GM10847 (cell line): ENCODE measurements around the gene ALCAM.

Experiments used
- POLR2A ChIP-seq: IDR thresholded peaks from 2 replicates; pipeline ENCODE4 v1.6.1; 2011; ENCODE audit not compliant: insufficient read length; ENCODE audit errors: extremely low read depth

Gene ALCAM

GRCh38 chr3:105367406-105368213 is 901 bp downstream of the ALCAM start:
- peak; percentile 40 for TF ChIP-seq POLR2A

DNA sequence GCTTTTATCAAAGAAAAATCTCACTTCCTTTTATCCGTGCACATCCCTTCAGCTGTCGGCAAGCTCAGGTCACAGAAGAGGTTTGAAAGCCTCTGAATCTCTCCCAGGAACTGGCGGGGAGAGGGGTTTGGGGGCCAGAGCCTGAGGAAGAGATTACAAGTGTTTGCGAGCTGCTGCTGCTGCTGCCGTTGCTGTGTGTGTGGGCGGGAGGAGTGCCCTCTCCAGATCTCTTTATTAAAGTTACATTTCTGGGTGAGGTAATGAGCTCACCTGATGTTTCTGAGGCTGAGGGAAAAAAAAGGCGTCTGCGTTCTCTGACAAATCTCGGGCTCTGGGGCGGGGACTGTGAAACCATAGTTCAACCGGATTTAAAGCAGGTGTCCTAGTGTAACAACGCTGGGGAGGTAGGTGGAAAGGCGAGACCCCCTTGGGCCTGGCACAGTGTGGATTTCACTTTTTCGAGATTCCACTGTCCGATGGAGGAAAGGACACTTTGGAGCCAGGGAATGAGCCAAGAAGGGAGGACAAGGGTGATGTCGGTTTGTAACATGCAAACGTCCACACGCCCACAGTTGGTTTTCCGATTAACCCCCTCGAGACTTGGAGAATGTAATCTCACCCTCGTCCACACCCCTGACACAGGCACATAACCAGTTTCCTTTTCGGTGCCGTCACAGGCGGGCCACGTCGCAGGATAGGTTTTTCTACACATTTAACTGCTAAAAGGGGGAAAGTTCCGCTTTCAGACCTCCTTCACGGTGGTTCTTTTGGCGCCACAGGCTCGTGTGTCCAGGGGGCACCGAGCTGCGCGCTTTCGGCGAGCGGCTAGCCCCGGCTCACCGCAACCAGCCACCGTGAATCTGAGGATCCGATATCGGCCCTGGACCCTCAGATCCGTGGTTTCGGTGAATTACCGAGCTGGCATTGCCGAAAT is 2.1 kb downstream of the ALCAM start:
- peak; percentile 42 for TF ChIP-seq POLR2A

- no peak for TF ChIP-seq POLR2A
These were observed 3.0 kb downstream of the ALCAM start for GRCh38 chr3:105369500-105370371.

DNA sequence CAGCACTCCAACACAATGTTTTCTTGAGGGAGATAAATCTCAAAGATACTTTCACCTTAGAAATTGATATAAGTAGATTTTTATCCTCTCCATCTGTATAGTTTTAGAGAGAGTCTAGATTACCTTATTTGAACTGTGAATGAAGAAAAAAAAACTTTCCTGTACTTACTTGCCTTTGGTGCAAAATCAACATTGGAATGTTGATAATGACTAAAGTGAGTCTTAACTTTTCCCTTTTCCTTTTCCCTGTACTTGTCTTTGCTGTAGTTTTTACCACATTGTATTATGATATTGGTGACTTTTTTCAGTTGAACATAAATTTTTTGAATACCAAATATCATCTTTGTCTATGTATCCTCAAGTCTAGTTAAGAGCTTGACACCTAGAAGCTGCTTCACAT is 6.7 kb downstream of the ALCAM start:
- TF ChIP-seq POLR2A: no peak

DNA sequence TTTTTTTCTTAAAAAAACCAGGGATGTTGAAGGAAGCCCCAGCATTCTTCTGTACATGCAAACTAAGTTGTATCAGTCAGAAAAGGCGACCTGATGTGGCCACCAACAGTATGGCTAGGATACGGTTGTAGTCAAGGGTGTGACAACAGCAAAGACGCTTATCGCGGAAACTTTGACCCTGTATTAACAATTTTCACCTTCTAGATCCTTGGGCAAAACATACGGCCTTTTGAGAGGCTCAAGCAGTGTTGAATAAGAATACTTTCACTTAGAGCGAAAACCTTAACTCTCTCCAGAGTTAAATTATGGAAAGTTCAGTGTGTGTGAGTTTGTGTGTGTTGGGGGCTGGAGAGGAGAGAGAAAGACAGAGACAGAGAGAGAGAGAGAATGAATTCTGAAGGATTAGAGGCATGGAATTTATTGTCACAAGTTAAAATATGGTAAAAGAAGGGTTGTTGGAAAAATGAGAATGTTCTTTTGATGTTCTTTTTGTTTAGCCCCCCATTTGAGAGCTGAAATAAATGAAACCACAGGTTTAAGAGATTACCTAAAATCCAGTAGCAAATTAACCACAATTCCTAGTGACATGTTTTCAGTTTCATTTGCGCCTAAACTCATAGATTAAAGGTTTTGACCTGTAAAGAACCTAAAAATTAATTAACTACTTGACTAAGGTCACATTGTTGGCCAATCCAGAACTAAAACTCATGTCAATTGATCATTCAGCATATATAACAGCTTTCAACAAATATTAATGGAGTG is 9.2 kb downstream of the ALCAM start:
- TF ChIP-seq POLR2A: no peak

DNA sequence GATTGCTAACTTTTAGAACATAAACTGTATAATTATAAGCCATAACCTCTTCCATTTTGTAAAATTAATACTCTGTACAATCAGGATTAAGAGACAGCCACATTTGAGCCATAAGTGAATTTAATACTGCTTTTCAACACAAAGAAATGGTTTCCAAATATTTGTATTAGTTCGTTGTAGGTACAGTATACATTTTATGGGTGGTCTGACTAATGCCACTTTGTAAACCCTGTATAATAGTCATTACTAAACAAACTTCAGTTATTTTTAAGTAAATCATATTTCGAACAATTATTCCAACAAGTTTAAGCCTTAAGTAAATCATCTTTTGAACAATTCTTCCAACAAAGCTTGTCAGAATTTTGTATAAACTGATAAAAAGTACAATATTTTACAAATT is 11.0 kb downstream of the ALCAM start:
- no peak for TF ChIP-seq POLR2A

DNA sequence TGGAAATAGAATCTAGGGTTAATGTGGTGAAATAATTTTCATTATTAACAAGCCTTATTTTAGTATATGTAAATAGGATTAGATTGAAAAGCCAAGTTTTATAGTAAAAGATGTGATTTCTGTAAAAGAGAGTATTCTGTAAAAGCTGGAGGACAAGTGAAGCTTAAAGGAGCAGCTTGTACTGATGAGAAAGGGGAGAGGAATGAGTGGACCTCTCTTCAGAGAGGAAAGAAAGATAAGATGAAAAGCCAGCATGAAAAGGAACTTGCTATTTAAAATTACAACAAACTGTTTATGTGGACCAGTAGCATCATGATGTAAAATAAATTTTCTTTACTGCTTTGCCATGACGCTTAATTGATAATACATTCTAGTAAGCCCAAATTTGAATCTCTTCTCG is 18.5 kb downstream of the ALCAM start:
- no peak for TF ChIP-seq POLR2A

DNA sequence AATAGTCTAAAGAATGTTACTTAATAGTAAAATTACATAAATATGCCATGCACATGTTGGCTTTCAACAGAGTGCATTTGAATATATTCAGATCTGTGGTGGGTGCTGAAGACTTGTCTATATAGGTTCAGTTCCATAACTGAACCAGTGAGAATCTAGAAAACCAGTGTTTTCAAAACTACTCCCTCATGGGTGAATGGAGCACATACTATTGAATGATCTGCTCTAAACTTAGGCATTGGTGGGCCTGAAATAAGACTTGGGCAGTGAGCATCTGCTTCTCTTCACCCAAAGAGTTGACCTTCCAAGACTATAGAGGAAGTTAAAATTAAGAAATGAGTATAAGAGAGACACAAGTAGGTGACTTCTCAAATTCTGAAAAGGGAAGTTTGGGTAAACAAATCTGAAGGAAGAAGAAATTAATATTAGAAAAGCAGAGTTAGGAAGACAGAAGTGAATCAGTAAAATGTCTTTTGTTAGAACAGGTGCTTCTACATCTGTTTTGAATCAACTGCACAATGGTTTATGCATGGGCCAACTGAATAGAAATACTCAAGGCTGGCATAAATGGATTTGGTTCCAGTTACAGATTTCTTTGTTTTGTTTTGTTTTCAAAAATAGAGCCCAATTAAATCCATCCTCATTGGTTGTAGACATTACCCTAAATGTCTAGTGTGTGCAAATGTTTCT is 19.3 kb downstream of the ALCAM start:
- no peak for TF ChIP-seq POLR2A

DNA sequence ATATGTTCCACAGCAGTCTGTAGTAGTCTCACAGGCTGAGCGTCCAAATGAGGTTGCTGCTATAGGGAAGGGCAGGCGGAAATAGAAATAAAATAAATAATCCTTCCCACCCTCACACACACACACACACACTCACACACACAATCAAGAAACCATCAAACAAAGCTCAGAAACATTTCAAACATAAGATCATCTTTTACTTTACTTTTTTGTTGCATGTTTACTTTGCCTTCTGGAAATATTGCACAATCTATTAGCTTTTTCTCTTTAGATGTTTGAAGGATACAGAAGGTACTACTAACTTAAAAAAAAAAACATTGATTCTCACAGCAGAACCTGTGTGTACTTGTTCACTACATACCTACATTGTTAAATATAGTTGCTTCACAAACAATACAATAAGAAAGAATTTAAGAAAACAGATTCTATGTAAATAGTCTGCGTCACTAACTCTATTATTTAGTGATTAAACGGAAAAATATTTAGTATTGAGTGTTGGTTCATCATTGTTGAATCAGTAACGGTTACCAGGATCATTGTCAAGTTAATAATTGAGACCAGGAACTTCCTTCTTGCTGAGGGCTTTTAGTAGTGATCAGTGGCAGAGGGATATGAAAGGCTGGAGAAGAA is 20.5 kb downstream of the ALCAM start:
- no peak for TF ChIP-seq POLR2A

GRCh38 chr3:105388176-105388575 is 21.5 kb downstream of the ALCAM start:
- no peak for TF ChIP-seq POLR2A

- TF ChIP-seq POLR2A: no peak
These were observed 27.5 kb downstream of the ALCAM start for GRCh38 chr3:105394177-105394576.

GRCh38 chr3:105397974-105398373 is 31.3 kb downstream of the ALCAM start:
- TF ChIP-seq POLR2A: no peak

- TF ChIP-seq POLR2A: no peak
These were observed 31.7 kb downstream of the ALCAM start for GRCh38 chr3:105398437-105398836.
